HL-60 (cell line): ENCODE results near the gene MYL2.

ENCODE experiments used
- DNase-seq, 2 experiments: peaks; one replicate each; pipeline ENCODE4 v3.0.0-alpha.2; 2010 to 2020; ENCODE audit warnings: low read depth in 1 of 2, low spot score in 1 of 2
- H3K27ac ChIP-seq: fragments of 250-450 bp; sonication (Bioruptor Pico); replicated peaks from 2 replicates; pipeline ENCODE4 v1.5.1; 2020; ENCODE audit warnings: mild to moderate bottlenecking, moderate library complexity
- H3K27me3 ChIP-seq: fragments of 250-450 bp; sonication (Bioruptor Pico); 2 replicates; pipeline ENCODE4 v1.5.1; 2021; ENCODE audit warnings: mild to moderate bottlenecking, moderate library complexity; ENCODE audit not compliant: insufficient read depth, poor library complexity, severe bottlenecking
- H3K4me3 ChIP-seq: replicated peaks from 2 replicates; pipeline ENCODE4 v1.5.1; 2011; ENCODE audit warnings: mild to moderate bottlenecking, control low read depth, low read length; ENCODE audit not compliant: insufficient read depth
- CTCF ChIP-seq: IDR thresholded peaks from one replicate; pipeline ENCODE4 v1.5.1; 2011; ENCODE audit warnings: low read length, control low read depth, inconsistent platforms; ENCODE audit not compliant: insufficient read depth
- GABPA ChIP-seq: IDR thresholded peaks from 2 replicates; pipeline ENCODE4 v1.6.1; 2012; ENCODE audit warnings: low read depth
- POLR2AphosphoS5 ChIP-seq: IDR thresholded peaks from 2 replicates; pipeline ENCODE4 v1.6.1; 2012; ENCODE audit warnings: low read depth
- REST ChIP-seq: IDR thresholded peaks from 2 replicates; pipeline ENCODE4 v1.6.1; 2012; ENCODE audit warnings: low read depth; ENCODE audit not compliant: insufficient replicate concordance
- SPI1 ChIP-seq: IDR thresholded peaks from 2 replicates; pipeline ENCODE4 v1.6.1; 2012; ENCODE audit warnings: low read depth, mild to moderate bottlenecking, borderline replicate concordance

The MYL2 gene

GRCh38 chr12:110928700-110929099 lies 8.3 kb upstream of the MYL2 start:
- H3K27ac ChIP-seq: no peak overlapping the region
- TF ChIP-seq REST (no peak), CTCF (no peak), POLR2AphosphoS5 (no peak), GABPA (no peak), SPI1 (no peak)
- H3K4me3 ChIP-seq: no peak overlapping the region
- H3K27me3 ChIP-seq: no peaks in the 10 kb centered on the region
- no peak for DNase-seq

GRCh38 chr12:110927546-110927945 lies 7.2 kb upstream of the MYL2 start:
- no peak for DNase-seq
- TF ChIP-seq POLR2AphosphoS5 (no peak), SPI1 (no peak), REST (no peak), GABPA (no peak), CTCF (no peak)
- Histone ChIP-seq H3K27ac (no peak overlapping the region), H3K27me3 (no peaks in the 10 kb centered on the region), H3K4me3 (no peak overlapping the region)

- no peak for DNase-seq
- no peaks in the 10 kb centered on the region for H3K27me3 ChIP-seq
- no peak overlapping the region for H3K27ac ChIP-seq
- no peak overlapping the region for H3K4me3 ChIP-seq
- TF ChIP-seq GABPA (no peak), POLR2AphosphoS5 (no peak), CTCF (no peak), REST (no peak), SPI1 (no peak)
Observed at GRCh38 chr12:110923692-110924334, 3.4 kb upstream of the MYL2 start.
